Skeletal muscle tissue (tissue), 4 donors: ENCODE measurements around the gene EFNA4. TPM values are rescaled to one million over a fixed set of nuclear protein-coding genes. Genes with fewer than 3 reads are reported as not detected.

Experiments
- H3K27ac ChIP-seq: one replicate; pipeline ENCODE4 v1.7.0; 2013; ENCODE audit warnings: mild to moderate bottlenecking, low read depth, low read length, inconsistent platforms
- H3K27me3 ChIP-seq, 3 donors: one replicate each; pipeline ENCODE4 v1.7.0; 2013; ENCODE audit warnings: low read length in 3 of 3; ENCODE audit not compliant: control insufficient read depth in 3 of 3, insufficient read depth in 3 of 3
- H3K36me3 ChIP-seq, 3 donors: one replicate each; pipeline ENCODE4 v1.7.0; 2013; ENCODE audit warnings: low read length in 3 of 3; ENCODE audit not compliant: control insufficient read depth in 3 of 3, insufficient read depth in 3 of 3
- H3K4me1 ChIP-seq, 3 donors: one replicate each; pipeline ENCODE4 v1.7.0; 2013; ENCODE audit warnings: low read length in 3 of 3, mild to moderate bottlenecking in 3 of 3; ENCODE audit not compliant: control insufficient read depth in 3 of 3, insufficient read depth in 3 of 3
- H3K4me3 ChIP-seq, 3 donors: one replicate each; pipeline ENCODE4 v1.7.0; 2013; ENCODE audit warnings: low read length in 3 of 3
- H3K9ac ChIP-seq, 3 donors: one replicate each; pipeline ENCODE4 v1.7.0; 2013; ENCODE audit warnings: low read length in 3 of 3, mild to moderate bottlenecking in 3 of 3, moderate library complexity in 2 of 3, low read depth in 1 of 3
- H3K9me3 ChIP-seq, 3 donors: one replicate each; pipeline ENCODE4 v1.7.0; 2013; ENCODE audit warnings: low read length in 3 of 3; ENCODE audit not compliant: control insufficient read depth in 3 of 3
- total RNA-seq: library from RNA; depleted of rRNA; stranded (reverse); fragments of >200 nt; gene quantifications from one replicate; pipeline ENCODE4 v1.2.3, GENCODE V29; 2014
- donor health status: Osteomylitis.

The EFNA4 gene
- total RNA-seq, 1 donor from 2014 or later, result 3.7 TPM

- Histone ChIP-seq H3K36me3 (no peaks in the 10 kb centered on the region), H3K9me3 (no peaks in the 10 kb centered on the region), H3K9ac (no peak overlapping the region), H3K27ac (no peak overlapping the region), H3K27me3 (no peaks in the 10 kb centered on the region), H3K4me3 (no peak overlapping the region), H3K4me1 (peaks cover 21 to 40% (median 37%) of the 10 kb centered on the region in 3 donors)
These were observed 20.2 kb upstream of the EFNA4 start for GRCh38 chr1:155043301-155043702.

DNA sequence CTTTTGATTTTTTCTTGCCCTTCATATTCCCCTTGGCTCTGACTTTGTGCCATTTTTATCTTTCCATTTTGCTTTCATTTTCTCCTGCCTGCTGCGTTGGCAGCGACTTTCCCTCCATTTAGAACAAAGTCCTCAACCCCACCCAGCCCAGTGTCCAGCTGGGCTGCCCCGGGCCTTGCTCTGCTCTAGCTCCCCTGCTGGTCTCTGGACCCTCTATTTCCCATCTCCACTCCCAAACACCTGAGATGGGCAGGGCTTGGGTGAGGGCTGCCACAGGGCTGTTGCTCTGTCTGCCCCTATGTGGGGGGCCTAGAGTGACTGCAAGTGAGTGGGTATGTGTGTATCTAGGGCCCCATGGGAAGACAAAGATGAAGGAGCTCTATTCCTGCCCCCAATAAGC is 19.7 kb upstream of the EFNA4 start:
- Histone ChIP-seq H3K4me3 (no peak overlapping the region), H3K9ac (no peak overlapping the region), H3K27ac (no peak overlapping the region), H3K9me3 (no peaks in the 10 kb centered on the region), H3K27me3 (no peaks in the 10 kb centered on the region), H3K36me3 (no peaks in the 10 kb centered on the region), H3K4me1 (peaks cover 16 to 40% (median 37%) of the 10 kb centered on the region in 3 donors)

- H3K9me3 ChIP-seq, result no peaks in the 10 kb centered on the region
- peak overlapping the region in 1 of 3 donors; percentile 16 for H3K9ac ChIP-seq
- H3K36me3 ChIP-seq, result no peaks in the 10 kb centered on the region
- H3K27ac ChIP-seq, result peak overlapping the region; percentile 69
- H3K4me1 ChIP-seq, result peaks cover 12 to 40% (median 32%) of the 10 kb centered on the region in 3 donors
- peak overlapping the region in 1 of 3 donors; percentile 40 for H3K4me3 ChIP-seq
- H3K27me3 ChIP-seq, result no peaks in the 10 kb centered on the region
These were observed 19.2 kb upstream of the EFNA4 start for GRCh38 chr1:155044365-155044764.

DNA sequence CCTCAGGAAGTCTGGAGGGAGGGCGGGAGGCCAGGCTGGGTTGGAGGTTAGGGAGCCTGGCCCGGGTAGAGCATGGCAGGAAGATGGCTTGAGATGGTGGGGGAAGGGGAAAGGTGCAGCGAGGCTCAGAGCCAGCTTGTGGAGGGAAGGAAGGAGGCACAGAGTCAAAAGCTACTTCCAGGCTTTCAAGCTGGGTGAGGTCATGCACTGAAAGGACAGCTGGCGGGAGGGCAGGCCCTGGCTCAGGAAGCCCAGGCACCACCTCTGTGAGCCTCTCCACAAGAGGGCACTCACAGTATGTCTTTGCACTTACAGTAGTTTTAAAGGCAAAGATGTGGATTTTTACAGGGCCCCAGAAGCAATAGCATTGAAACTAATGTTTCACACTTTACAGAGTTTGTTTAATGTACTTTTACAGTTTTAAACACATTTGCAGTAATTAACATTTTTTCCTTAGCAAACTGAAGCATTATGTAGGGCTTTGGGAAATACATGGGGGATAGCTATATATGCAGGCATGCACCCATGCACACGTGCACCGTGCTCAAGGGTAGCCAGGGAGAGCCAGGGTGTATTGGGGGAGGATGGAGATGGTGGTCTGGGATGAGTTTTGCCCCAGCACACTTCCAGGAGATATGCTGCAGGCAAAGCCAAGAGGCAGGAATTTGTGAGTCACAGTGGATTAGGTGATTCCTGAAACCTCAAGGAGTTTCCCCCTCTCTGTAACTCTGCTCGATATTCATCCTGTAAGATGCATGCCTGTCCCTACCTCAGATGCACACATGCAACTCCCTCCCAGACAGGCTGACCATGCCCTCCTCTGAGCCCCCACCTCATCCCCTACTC is 18.5 kb upstream of the EFNA4 start:
- peak overlapping the region in 2 of 3 donors; percentile 22 to 40 for H3K4me3 ChIP-seq
- H3K36me3 ChIP-seq, result no peaks in the 10 kb centered on the region
- H3K4me1 ChIP-seq, result peaks cover 17 to 46% (median 37%) of the 10 kb centered on the region in 3 donors
- peak overlapping the region; percentile 69 for H3K27ac ChIP-seq
- H3K9ac ChIP-seq, result peak overlapping the region in 1 of 3 donors; percentile 16
- no peaks in the 10 kb centered on the region for H3K27me3 ChIP-seq
- H3K9me3 ChIP-seq, result no peaks in the 10 kb centered on the region

DNA sequence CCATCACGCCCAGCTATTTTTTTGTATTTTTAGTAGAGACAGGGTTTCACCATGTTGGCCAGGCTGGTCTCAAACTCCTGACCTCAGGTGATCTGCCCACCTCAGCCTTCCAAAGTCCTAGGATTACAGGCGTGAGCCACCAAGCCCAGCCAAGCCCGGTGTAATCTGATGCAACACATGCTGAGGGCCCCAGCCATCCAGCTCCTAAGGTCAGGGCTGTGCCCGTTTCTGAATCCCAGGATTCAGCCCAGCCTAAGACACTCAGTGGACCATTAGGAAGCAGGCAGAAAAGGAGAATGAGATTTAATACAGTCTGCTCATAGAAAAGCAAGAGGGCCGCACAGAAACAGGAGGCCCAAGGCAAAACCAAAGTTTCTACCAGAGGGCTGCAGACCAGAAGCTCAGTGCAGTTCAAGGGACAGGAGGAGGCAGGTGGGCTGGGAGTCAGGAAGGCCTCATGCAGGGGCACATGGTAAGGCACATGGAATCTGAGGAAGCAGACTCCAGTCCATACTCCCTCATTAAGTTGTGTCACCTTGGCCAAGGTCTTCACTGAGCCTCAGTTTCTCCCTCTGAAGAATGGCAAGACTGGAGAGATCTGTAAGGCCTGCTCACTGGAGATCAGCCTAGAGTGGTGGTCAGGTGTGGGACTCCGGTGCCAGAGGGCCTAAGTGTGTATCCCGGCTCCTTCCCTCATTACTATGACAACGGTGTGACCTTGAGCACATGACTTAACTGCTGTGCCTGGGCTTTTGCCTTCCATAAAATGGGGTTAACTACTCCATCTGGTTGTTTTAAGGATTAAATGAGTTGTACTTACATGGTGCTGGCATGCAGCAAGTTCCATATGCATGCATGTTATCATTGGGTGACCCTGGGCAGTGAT is 14.8 kb upstream of the EFNA4 start:
- Histone ChIP-seq H3K4me3 (no peak overlapping the region), H3K36me3 (peaks cover 0 to 3% (median 1%) of the 10 kb centered on the region in 3 donors), H3K27me3 (no peaks in the 10 kb centered on the region), H3K9me3 (no peaks in the 10 kb centered on the region), H3K9ac (peak overlapping the region in 1 of 3 donors; percentile 45), H3K27ac (no peak overlapping the region), H3K4me1 (peaks cover 40 to 74% (median 62%) of the 10 kb centered on the region in 3 donors)

DNA sequence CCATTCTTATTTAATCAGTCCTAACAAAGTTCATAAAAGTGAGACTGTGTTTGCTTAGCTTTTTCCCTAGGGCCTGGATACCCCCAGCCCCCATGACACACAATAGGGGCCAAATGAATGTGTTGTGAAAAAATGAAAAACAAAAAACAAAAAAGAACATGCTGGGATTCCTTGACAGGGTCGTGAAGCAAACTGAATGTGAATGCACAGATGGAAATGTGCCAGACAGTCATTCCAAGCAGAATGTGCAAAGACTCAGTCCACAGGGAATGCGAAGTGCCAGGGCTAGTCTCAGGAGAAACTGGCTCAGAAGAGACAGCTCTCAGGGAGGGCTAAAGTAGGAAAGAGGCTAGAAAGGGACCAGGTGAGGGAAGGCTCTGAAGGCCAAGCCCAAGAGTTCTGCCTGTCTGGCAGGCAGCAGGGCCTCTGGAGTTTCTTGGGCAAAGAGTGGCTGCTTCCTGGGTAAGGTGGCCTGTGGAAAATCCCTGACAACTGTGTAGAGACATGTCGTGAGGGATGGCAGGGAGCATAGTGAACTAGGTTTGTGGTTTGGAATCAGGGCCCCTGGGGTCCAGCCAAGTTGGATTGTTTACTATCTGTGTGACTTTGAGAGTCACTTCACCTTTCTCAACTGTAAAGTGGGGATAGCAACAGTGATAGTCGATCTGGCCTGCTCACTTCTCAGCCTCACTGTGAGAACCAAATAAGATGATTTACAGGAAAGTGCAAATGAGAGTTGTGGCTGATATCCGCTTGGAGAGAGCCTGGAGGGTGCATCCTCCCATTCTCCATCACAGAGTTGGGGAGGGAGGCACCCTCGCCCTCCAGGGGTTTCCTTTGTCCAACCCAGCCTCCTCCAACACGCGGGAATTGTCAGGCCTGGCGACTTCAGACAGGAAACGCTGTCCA is 13.6 kb upstream of the EFNA4 start:
- peak overlapping the region; percentile 75 for H3K27ac ChIP-seq
- no peaks in the 10 kb centered on the region for H3K9me3 ChIP-seq
- peak overlapping the region; percentile 76 to 91 (median 84) for H3K9ac ChIP-seq
- peaks cover 35 to 66% (median 56%) of the 10 kb centered on the region in 3 donors for H3K4me1 ChIP-seq
- no peaks in the 10 kb centered on the region for H3K27me3 ChIP-seq
- peaks cover 6 to 10% (median 9%) of the 10 kb centered on the region in 3 donors for H3K36me3 ChIP-seq
- peak overlapping the region; percentile 70 to 87 (median 86) for H3K4me3 ChIP-seq

DNA sequence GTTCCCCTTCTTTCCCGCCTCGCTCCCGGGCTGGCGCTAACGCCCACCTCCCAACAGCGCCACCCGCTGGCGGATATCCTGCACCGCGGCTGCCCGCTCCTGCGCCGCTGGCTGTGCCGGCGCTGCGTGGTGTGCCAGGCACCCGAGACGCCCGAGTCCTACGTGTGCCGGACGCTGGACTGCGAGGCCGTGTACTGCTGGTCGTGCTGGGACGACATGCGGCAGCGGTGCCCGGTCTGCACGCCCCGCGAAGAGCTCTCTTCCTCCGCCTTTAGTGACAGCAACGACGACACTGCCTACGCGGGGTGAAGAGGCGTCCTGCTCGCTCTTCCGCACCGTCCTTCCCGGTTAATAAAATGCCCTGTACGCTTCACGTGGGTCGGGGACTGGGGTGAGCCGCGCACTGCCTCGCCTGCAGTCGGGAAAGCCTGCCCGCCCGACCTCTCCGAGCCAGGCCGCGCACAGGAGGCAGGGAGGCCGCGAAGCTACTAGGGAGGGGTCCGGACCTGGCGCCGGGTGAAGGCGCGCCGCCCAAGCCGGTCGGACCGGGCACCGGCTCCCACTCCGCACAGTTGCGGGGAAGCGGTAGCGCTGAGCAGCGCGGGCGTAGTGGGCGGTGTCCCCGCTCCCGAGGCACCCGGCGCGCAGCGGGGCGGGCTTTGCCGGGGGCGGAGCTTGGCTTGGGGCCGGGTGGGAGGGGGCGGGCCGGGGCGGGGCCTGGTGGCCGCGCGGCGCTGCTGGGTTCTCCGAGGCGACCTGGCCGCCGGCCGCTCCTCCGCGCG is 12.8 kb upstream of the EFNA4 start, which contains the start of gene ADAM15:
ADAM15 (plus strand) TSS at position 757 of the 782 bp plus-strand sequence. CDS start 71 bp downstream, outside the sequence.
- Histone ChIP-seq H3K36me3 (peaks cover 10 to 14% (median 13%) of the 10 kb centered on the region in 3 donors), H3K9ac (peak within 1 kb of the TSS; percentile 76 to 91 (median 84)), H3K9me3 (no peaks in the 10 kb centered on the region), H3K27ac (peak within 1 kb of the TSS; percentile 75), H3K4me3 (peak within 1 kb of the TSS; percentile 70 to 87 (median 86)), H3K27me3 (no peaks in the 10 kb centered on the region), H3K4me1 (peaks cover 28 to 57% (median 48%) of the 10 kb centered on the region in 3 donors)

DNA sequence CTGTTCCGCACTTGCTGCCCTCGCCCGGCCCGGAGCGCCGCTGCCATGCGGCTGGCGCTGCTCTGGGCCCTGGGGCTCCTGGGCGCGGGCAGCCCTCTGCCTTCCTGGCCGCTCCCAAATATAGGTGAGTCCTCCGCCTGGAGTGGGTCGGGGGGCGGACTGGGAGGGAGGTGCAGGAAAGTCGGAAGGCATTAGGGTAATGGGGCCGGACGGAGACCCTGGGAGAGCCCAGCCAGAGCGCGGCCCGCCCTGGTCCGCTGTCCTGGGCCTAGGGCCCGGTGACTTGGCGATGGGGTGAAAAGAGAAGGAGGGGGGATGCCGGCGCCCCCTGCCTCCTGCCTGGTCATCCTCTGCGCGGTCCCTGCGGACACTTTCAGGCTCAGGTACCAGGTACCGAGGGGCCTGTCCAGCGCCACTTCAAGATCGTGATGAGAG is 12.2 kb upstream of the EFNA4 start:
- Histone ChIP-seq H3K27me3 (no peaks in the 10 kb centered on the region), H3K27ac (peak overlapping the region; percentile 72), H3K9me3 (no peaks in the 10 kb centered on the region), H3K36me3 (peaks cover 16 to 20% (median 19%) of the 10 kb centered on the region in 3 donors), H3K4me1 (peaks cover 28 to 55% (median 44%) of the 10 kb centered on the region in 3 donors), H3K4me3 (peak overlapping the region; percentile 64 to 85 (median 70)), H3K9ac (peak overlapping the region; percentile 76 to 87 (median 79))
